Glomerular visceral epithelial cell (primary cell): ENCODE data around the gene TCAF1.
"Not testable (repeated sequence)": the region's sequence is repeated elsewhere in the genome, so short reads cannot be mapped to it uniquely, and the experiment has no call there.

Source experiments
- DNase-seq: peaks from one replicate; pipeline ENCODE4 v3.0.0-alpha.2; 2016; ENCODE audit errors: extremely low spot score

Gene TCAF1

DNA sequence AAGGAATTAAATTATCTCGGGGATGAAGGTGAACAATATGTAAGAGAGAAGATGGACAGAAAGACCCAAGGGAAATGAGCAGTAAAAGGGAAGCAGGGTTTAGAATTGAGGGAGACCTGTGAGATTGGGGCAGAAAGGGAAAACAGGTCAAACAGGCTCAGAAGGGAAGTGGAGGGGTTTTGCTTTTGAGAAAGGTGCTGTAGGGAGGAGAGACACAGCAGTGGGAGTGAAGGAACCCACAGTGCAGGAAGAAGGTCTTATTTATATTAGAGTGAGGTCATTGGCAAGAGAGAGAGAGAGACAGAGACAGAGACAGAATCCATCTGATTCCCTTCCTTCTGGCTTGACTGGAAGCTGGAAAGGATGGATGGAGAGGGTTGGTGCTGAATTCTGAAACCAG lies 3.5 kb upstream of the TCAF1 start:
- no peak for DNase-seq

DNA sequence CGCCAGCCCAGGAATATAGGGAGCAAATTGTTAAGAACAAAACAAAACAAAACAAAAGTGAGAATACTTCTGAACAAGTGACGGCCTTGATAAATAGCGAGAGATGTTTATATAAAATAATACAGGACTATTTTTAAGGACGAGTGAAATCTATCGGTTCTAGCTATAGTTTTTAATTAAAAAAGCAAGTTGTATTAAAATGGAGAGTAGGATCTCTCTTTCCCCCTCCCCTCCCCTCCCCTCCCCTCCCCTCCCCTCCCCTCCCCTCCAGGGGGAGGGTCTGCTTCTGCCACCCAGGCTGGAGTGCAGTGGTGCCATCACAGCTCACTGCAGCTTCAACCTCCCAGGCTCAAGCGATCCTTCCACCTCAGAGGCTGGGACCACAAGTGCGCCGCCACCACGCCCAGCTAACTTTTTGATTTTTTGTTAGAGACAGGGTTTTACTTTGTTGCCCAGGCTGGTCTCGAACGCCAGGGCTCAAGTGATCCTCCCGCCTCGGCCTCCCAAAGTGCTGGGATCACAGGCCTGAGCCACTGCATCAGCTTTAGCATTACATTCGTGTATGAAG lies 440 bp upstream of the TCAF1 start:
- no peak for DNase-seq

DNA sequence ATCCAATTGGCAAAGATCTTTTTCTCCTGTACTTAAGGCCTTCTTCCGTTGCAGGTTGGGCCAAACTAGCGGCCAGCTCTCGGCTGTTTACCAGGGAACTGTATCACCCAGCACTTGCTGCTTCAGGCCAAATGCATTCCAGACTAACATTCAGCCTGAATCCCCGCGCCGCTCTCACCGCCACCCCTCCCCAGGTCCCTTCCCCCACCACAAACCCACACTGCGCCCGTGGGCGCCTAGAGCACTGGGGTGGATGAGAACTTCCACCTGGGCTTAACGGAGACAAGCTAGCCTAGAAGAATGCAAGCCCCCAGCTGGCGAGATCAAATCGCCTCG lies 676 bp downstream of the TCAF1 start:
- no peak for DNase-seq

DNA sequence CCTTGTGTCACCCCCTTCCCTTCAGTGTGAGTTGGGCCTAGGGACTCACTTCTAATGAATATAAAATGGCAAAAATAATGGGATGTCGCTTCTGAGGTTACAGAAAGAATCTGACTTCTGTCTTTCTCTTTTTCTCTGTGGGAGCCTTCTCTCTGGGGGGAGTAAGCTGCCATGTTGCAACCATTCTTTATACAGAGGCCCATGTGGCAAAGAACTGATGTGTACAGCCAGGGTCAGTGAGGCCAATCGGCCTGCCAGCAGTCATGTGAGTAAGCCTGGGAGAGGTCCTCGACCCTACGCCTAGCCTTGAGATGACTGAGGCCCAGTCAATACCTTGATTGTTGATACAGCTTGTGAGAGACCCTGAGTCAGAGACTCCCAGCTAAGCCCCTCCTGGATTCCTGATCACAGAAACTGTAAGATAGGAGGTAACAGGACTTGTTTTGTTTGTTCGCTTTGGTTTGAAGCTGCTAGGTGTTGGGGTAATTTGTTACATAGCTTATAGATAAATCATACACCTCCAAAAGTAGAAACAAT lies 1.7 kb downstream of the TCAF1 start:
- DNase-seq, result peak; percentile 16

DNA sequence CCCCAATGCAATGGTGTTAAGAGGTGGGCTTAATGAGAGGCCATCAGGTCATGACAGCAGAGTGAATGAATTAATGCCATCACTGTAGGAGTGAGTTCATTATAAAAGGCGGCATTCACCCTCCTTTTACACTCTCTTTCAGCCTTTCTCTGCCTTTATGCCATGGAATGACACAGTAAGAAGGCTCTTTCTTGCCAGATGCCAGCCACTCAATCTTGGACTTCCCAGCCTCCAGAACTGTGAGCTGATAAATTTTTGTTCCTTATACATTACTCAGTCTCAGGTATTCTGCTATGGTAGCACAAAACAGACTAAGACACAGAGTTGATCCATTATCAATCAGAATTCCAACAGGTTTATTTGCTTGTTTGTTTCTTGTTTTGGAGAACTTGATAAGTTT lies 3.2 kb downstream of the TCAF1 start:
- DNase-seq, result no peak

DNA sequence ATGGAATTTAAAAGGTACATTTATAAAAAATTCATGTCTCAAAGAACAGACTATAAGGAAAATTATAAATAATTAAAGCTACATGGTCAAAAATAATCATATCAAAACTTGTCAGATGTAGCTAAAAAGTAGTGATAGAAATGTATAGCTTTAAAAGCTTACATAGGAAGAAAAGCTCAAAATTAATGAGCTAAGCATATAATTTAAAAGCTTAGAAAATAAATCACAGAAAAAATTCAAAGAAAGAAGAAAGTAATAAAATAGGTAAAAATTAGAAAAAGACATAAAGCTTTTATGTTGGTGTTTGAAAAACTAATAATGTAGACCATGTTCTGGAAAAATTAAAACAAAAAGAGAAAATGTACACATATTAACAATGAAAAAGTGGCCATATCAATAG lies 5.3 kb downstream of the TCAF1 start:
- DNase-seq, result no peak

DNA sequence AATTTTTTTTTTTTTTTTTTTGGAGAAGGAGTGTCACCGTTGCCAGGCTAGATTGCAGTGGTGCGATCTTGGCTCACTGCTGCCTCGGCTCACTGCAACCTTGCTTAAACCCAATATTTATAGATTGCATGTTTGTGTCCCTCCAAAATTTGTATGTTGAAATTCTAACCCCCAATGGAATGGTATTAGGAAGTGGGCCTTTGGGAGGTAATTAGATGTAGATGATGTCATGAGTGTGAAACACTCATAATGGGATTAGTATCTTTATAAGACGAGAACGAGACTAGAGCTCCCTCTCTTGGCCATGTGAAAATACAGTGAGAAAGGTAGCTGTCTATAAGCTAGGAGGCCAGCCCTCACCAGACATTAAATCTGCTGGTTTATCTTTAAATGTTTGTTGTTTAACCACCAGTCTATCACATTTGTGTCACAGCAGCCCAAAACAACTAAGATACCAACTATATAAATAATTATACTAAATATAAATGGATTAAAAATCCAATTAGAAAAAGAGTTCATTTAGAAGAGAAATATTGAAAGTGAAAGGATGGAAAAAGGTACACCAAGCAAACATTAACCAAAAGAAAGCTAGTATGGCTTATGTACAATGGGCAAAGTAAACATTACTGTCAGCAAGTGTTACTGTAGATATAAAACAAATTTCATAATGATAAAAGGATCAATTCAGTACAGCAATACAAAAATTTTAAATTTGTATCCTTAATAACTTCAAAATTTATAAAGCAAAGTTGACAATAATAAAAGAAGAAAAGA lies 9.3 kb downstream of the TCAF1 start:
- no peak for DNase-seq

DNA sequence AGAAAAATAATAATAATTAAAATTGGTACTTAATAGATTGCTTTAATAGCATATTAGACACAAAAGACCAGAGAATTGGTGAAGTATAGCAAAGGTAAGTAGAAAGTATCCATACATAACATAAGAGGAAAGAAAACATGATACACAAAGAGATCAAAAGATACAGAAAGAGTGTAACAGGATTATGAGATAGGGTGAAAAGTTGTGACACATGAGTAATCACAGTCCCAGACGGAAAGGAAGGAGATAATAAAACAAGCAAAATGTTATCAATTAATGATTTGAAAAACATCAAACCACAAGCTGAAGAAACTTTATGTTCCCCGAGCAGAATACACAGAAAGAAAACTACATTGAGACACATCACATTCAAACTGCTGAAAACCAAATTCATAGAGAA lies 10.5 kb downstream of the TCAF1 start:
- DNase-seq, result no peak

DNA sequence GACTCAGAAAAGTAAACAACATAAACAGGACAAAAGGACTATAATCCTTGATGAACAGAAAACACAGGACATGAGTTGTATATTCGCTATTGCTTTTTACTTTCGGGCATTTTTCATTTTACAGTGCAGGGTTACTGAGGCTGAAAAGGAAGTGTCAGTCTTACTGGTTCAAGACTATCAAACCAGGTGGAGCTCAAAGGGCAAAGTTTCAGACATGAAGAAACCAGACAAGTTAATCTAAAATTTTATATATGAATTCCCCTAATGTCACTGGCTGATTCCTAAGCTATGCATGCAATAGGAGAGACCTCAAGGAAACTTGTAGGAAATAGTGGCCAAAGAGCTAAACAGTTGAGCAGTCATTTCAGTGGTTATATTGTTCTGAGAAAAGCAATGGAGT lies 11.4 kb downstream of the TCAF1 start:
- DNase-seq, result no peak

DNA sequence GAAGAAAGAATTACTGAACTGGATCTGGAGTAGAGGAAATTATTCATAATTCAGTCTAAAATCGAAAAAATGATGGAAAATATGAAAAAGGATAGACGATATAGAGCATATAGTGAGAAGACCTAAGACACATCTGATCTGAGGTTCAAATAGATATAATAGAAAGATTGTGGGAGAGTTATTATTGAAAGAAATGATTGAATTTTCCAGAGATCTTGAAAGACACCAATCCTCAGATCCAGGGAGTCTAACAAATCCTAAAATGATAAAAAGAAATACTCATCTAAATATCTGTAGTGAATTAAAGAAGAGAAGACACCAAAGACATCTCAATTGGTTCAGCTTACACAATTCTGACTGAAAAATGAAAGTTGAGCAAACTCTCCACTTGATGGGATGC lies 12.9 kb downstream of the TCAF1 start:
- no peak for DNase-seq

DNA sequence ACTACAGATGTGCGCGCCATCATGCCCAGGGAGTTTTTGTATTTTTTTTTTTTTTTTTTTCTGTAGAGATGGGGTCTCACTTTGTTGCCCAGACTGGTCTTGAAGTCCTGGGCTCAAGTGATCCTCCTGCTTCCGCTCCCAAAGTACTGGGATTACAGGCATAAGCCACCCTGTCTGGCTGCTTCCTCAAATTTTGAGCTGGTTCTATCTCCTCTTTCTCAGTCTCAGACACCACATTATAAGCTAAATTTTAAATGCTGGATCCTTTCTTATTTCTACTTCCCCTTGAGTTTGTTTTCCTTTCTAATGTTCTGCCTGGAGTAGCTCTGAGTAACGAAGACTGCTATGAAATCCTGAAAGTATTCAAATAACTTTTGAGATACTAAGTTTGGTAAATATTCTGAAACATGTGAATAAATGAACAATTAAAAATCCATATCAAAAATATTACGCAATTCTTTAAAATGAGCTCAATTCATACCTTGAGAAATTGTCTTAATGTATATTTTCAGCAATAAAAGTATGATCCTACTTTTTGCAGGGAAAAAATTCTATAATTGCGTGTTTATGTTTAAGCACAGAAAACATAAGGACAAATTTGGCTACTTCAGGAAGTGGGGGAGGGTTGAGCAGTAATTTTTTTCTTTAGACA lies 15.0 kb downstream of the TCAF1 start:
- DNase-seq, result no peak

DNA sequence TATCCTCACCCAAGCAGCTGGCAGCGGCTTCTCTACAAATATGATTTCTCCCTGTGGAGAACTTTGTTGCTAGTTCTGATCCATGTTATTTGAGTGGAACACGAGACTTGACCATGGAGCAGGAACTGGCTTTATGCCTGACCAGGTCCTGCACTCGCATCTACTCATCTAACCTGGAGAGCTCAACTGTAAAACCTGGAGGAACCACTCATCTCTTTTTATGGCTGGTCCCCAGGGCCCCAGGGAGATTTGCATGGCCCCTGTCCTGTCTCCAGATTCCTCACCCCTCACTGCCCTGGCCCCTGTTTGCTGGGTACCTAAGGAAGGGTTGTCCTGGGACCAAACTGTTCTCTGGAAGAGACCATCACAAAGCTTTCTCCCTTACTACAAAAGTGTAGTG lies 16.0 kb downstream of the TCAF1 start:
- no peak for DNase-seq

DNA sequence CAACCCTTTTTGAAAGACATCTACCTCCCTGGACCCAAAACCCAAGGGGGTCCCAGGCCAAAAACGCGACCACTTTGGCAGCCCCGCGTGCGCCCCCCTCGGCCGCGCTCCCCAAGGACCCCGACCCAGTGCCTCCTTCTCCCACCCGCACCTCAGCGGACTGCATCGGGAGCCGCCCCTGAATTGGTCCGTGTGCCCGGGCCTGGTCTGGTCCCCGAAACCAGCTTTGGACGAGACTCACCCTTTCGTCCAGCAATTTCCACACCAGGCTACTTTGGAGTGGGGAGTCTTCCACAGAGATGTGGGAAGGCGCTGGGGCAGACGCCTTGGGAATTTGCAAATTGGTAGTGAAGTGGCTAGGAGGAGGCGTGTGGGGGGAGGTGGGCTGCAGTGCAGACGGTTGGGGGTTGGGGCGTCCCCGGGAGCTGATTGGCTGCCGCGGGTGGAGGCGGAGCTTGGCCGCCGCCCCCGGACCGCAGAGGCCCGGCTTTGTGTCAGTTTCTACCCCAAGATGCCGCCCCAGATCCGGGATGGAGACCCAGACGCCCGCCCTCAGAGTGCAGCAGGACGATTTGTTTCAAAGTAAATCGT lies 16.9 kb downstream of the TCAF1 start:
- DNase-seq, result peak; percentile 50

DNA sequence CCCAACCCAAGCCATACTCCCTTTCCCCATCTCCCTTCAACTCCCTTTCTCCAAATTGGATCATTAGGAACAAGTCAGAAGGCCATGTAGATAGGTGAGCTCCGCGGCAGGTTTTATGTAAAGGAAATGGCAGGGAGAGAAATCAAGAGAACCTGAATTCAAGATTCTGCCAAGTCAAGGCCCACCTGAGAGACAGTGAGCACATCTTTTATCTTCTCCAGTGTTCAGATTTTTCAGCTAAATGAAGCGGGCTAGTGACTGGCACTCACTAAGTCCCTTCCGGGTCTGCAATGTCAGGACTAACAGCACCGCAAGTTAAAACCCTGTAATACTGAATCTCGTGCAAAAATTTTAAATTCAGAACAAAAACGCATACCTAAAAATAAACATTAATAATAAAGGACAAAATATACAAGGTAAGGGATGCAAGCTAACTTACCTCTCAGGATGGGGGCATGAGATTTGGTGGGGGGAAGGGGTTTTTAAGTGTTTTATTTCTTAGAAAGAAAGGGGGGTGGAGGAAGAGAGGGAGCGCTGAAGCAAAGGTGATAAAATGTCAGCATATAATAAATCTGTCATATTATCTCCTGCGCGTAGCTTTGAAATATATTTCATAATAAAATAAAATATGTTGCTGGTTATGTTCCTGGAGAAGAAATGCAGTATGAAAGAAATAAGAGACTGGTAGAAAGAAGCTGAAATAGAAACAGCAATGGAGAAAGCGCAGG lies 17.6 kb downstream of the TCAF1 start:
- DNase-seq, result no peak

DNA sequence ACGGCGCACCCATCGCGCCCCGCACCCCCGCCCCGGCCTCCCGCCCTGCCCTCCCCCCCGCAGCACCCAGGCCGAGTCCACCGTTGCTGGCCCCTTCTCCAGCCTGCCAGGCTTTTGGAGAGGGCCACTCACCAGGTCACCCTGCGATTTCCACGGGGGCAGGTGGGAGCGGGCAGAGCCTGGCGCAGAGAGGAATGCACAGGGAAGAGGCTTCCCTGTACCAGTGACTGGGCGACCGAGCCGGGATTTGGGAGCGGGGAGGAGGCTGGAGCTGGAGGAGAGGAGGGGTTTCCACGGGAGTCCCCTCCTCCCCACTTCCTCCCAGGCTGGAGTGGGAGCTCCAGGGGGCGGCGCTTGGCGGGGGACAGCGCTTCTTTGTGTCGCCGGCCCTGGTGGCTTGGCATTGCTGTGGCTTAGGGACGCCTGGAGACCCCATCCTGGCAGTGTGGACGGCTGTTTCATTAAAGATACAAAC lies 19.3 kb downstream of the TCAF1 start:
- DNase-seq, result peak; percentile 70

DNA sequence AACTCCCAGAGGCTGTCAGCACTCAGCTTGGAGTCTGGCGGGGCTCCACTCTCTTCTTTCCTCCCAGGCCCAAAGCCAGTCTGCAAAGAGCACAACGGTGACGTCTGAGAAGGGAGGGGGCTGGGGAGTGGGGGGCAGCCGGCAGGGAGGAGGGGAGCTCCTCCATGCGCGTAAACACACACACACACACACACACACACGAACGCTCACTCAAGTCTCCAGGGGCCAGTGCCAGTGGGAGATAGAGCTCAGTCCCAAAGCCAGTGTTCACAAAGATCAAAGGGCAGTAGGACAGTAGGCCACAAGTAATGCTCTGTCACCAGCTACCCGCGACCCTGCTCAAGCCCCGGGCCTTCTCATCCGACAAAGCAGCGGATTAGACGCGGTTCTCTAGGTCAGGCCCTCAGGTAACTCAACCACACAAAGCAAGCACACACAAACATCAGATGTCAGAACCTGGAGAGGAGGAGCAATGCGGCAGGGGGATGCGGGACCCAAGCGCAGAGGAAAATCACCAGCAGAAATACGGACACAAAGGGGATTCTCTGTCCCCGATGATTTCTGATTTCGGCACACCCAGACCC lies 19.9 kb downstream of the TCAF1 start:
- DNase-seq, result peak; percentile 27

DNA sequence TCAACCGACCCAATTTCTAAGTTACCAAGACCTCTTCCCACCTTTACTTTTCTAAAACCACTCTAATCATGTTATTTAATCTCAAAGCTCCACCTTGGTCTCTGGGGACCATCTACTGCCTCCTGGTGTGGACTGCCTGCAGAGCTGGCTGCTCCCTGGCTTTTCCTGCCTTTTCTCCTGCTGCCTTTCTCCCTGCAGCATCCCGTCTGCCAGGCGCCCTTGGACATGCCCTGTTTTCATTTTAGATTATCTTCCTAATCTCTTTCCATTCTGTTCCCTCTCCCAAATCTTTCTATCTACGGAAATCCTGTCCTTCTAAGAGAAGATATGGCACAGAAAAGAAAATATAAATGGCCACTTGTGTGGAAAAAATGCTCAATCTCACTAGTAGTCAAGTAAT lies 23.1 kb downstream of the TCAF1 start:
- DNase-seq, result no peak

DNA sequence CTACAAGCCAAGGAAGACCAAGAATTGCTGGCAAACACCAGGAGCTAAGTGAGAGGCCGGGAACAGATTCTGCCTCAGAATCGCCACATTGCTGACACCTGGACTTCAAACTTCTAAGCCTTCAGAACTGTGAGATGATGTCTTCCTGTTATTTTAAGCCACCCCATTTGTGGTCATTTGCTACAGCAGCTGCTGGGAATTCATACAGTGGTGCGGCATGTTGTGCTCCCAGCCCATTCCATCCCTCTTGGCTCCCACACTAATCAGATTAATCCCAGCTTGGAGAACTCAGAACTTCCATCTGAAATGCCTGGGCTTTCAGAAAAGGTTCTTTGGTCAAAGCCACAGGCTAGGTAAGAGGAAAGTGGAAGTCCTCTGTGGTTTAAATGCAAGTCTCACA lies 24.9 kb downstream of the TCAF1 start:
- no peak for DNase-seq

DNA sequence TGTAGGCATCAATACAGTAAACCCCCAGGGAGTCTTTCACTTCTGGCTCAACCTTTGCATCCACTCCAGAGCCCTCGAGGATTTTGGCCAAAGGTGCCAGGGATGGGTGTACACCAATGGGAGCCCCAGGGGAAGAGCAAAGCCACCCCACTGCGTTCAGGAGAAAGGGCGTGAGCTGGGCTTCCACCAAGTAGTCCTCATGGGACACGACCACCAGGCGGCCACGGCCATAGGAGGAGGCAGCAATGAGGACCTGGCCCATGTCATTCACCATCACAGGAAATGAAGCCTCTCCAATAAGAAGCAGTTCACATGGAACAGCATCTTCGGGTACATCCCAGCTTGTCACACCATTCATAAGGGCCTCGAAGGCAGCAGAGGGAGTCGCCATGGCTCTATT lies 25.8 kb downstream of the TCAF1 start:
- DNase-seq, result no peak

DNA sequence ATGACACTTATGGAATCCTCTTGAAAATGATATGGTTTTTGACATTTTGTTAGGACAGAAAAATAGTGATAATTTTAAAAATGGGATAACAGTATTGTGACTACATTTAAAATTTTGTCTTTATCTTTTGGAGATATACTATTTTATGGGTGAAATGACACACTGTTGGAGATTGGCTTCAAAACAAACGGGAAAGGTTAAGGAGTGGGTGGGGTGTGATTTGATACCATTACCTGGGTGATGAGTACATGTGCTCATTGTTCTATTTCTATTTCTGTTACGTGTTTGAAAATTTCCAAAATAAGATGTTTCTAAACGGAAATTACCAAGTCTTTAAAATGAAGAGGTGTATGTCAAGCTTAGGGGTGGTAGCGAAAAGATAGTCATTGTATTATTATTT lies 28.7 kb downstream of the TCAF1 start:
- DNase-seq, result not testable (repeated sequence)

DNA sequence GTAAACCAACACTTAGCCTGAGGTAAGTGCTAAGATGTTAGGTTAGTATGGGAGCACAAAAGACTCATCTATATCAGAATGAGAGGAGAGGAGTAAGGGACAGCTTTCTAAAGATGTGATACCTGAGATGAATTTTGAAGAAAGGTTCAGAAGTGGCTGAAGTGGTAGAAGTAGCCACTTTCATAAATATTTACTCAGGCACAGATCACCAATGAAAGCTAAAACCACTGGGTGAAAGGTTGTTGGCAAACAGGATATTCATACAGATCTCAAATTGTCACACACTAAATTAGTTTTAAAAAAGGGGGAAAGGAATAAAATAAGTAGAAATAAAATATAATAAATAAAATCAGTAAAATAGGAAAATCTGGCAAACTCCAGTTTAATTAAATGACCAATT lies 30.4 kb downstream of the TCAF1 start:
- DNase-seq, result not testable (repeated sequence)

DNA sequence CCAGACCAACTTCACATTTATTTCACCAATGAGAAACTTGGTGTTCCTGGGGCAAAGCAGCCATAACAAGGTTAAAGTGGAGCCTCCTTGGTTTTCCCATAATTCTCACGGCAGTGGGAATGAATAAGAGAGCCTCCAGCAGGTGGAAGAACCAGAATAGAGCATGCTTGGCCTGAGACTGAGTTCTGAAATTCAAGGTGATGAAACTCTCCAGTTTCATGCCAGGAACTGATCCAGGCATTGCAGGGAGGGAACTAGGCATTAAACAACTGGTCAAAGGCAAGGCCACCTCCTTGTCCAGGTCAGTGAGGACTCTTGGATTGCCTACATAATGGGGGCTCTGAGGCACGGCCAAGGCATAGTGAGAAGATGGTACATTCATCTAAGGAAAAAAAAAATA lies 44.0 kb downstream of the TCAF1 start:
- DNase-seq, result not testable (repeated sequence)
